Liver (tissue), 3 donors: ENCODE data around the gene AGBL5.

Experiments used
- CTCF ChIP-seq: fragments of 150-350 bp; IDR thresholded peaks from 2 replicates; pipeline ENCODE4 v1.5.1; 2017; ENCODE audit warnings: improper control_type of control experiment, low read depth, low read length; ENCODE audit not compliant: missing input control
- REST ChIP-seq: IDR thresholded peaks from 2 replicates; pipeline ENCODE4 v1.6.1; 2016; ENCODE audit warnings: antibody characterized with exemption, mild to moderate bottlenecking
- TAF1 ChIP-seq: conservative IDR thresholded peaks from 2 replicates; pipeline ENCODE4 v1.6.1; 2016; ENCODE audit warnings: antibody characterized with exemption, mild to moderate bottlenecking
- ZBTB33 ChIP-seq: IDR thresholded peaks from 2 replicates; pipeline ENCODE4 v1.6.1; 2016; ENCODE audit warnings: antibody characterized with exemption
- donor health status: healthy.
- donor health status: healthy.

GRCh38 chr2:27007416-27008374 lies 43.8 kb upstream of the AGBL5 start:
- TF ChIP-seq REST (no peak), CTCF (no peak), TAF1 (no peak), ZBTB33 (no peak)
